H1 (cell line): Measurements from ENCODE around the gene ACTA2.

Source experiments
- CEBPB ChIP-seq: IDR thresholded peaks from 2 replicates; pipeline ENCODE4 v1.6.1; 2012; ENCODE audit warnings: low read depth, low read length
- CHD2 ChIP-seq: IDR thresholded peaks from 2 replicates; pipeline ENCODE4 v1.6.1; 2012; ENCODE audit warnings: low read length, improper control_type of control experiment
- EP300 ChIP-seq, 2 experiments: IDR thresholded peaks; 1 replicate in 1 of 2; 2 replicates in 1 of 2; pipeline ENCODE4 v1.6.1; 2011 to 2012; ENCODE audit warnings: low read depth in 2 of 2, low read length in 2 of 2, mild to moderate bottlenecking in 2 of 2, borderline replicate concordance in 1 of 2, inconsistent platforms in 1 of 2, moderate library complexity in 1 of 2
- EZH2 ChIP-seq: fragments of 200-600 bp; sonication (generic); IDR thresholded peaks from 2 replicates; pipeline ENCODE4 v1.7.1; 2012; ENCODE audit warnings: low read depth, mild to moderate bottlenecking, moderate library complexity, low read length, inconsistent platforms; ENCODE audit not compliant: severe bottlenecking
- GABPA ChIP-seq: IDR thresholded peaks from 2 replicates; pipeline ENCODE4 v1.6.1; 2011; ENCODE audit warnings: mild to moderate bottlenecking, low read length, moderate library complexity, borderline replicate concordance; ENCODE audit not compliant: insufficient read depth
- NRF1 ChIP-seq: IDR thresholded peaks from 2 replicates; pipeline ENCODE4 v1.6.1; 2011; ENCODE audit warnings: mild to moderate bottlenecking, low read depth, low read length, improper control_type of control experiment
- POLR2A ChIP-seq, 2 experiments: IDR thresholded peaks; 1 replicate in 1 of 2; 2 replicates in 1 of 2; pipeline ENCODE4 v1.6.1; 2011; ENCODE audit warnings: low read depth in 2 of 2, low read length in 2 of 2, mild to moderate bottlenecking in 2 of 2; ENCODE audit errors: control extremely low read depth in 1 of 2
- TAF1 ChIP-seq: IDR thresholded peaks from 2 replicates; pipeline ENCODE4 v1.6.1; 2011; ENCODE audit warnings: mild to moderate bottlenecking, low read depth, low read length
- TF ChIP-seq, protein P1 (sequence below), 3 experiments: IDR thresholded peaks; 1 replicate in 2 of 3; 2 replicates in 1 of 3; pipeline versions ENCODE4 v1.5.1 to v1.6.1; 2011; ENCODE audit warnings: low read length in 3 of 3, mild to moderate bottlenecking in 3 of 3, inconsistent platforms in 2 of 3, low read depth in 1 of 3, moderate library complexity in 1 of 3; ENCODE audit not compliant: insufficient read depth in 1 of 3; ENCODE audit errors: control extremely low read depth in 1 of 3
- TF ChIP-seq, protein P2 (sequence below): IDR thresholded peaks from 2 replicates; pipeline ENCODE4 v1.6.1; 2012; ENCODE audit warnings: inconsistent platforms

DNA sequence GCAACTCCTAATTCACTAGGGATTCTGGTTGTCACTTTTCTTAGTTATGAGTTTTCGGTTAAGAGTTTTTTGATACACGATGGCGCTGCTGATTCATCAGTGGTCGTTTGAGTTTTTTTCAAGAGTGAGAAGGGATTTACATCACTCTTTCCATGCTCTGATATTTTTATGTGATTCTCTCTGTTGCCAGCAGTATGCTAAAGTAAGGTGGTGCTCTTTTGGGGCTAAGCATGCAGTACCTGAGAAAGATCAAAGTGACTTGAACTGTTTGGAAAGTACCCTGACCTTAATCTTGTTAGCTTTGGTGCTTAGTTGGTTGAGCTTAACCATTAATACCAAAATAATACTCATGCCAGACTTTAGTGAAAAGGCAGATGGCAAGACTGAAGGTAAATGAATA lies 44.4 kb downstream of the ACTA2 start:
- TF ChIP-seq GABPA = no peak
- no peak for TF ChIP-seq POLR2A (IDR thresholded peaks at IDR 0.05; ENCODE audit: control extremely low read depth in 1 of 2, low read depth in 2 of 2, low read length in 2 of 2)
- TF ChIP-seq, protein P1, sequence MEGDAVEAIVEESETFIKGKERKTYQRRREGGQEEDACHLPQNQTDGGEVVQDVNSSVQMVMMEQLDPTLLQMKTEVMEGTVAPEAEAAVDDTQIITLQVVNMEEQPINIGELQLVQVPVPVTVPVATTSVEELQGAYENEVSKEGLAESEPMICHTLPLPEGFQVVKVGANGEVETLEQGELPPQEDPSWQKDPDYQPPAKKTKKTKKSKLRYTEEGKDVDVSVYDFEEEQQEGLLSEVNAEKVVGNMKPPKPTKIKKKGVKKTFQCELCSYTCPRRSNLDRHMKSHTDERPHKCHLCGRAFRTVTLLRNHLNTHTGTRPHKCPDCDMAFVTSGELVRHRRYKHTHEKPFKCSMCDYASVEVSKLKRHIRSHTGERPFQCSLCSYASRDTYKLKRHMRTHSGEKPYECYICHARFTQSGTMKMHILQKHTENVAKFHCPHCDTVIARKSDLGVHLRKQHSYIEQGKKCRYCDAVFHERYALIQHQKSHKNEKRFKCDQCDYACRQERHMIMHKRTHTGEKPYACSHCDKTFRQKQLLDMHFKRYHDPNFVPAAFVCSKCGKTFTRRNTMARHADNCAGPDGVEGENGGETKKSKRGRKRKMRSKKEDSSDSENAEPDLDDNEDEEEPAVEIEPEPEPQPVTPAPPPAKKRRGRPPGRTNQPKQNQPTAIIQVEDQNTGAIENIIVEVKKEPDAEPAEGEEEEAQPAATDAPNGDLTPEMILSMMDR (IDR thresholded peaks at IDR 0.05; ENCODE audit: control extremely low read depth in 1 of 3, insufficient read depth in 1 of 3, low read depth in 1 of 3, low read length in 3 of 3) = no peak
- no peak for TF ChIP-seq NRF1
- TF ChIP-seq CEBPB = no peak
- no peak for TF ChIP-seq EZH2
- TF ChIP-seq, protein P2, sequence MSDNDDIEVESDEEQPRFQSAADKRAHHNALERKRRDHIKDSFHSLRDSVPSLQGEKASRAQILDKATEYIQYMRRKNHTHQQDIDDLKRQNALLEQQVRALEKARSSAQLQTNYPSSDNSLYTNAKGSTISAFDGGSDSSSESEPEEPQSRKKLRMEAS = no peak
- no peak for TF ChIP-seq EP300 (IDR thresholded peaks at IDR 0.05; ENCODE audit: borderline replicate concordance in 1 of 2, low read depth in 2 of 2, low read length in 2 of 2)
- no peak for TF ChIP-seq TAF1
- no peak for TF ChIP-seq CHD2
